ENCODE data around the gene SH3BGRL2.

SH3BGRL2 gene

GRCh38 chr6:79605061-79605460, 26.1 kb upstream of the SH3BGRL2 start:
- Histone ChIP-seq H3K27ac (ENCODE audit: low read depth, low read length) (no peak overlapping the region), H3K27me3 (ENCODE audit: control insufficient read depth, insufficient read depth, low read length) (no peaks in the 10 kb centered on the region), H3K36me3 (ENCODE audit: control insufficient read depth, insufficient read depth, low read length) (no peaks in the 10 kb centered on the region), H3K9me3 (ENCODE audit: control insufficient read depth, insufficient read depth, low read depth, low read length) (no peaks in the 10 kb centered on the region), H3K9ac (ENCODE audit: low read length) (no peak overlapping the region), H3K4me3 (ENCODE audit: low read depth, low read length) (no peak overlapping the region), H3K4me1 (ENCODE audit: control insufficient read depth, insufficient read depth, low read length) (no peaks in the 10 kb centered on the region)

- Histone ChIP-seq H3K27me3 (ENCODE audit: control insufficient read depth, insufficient read depth, low read length) (no peaks in the 10 kb centered on the region), H3K36me3 (ENCODE audit: control insufficient read depth, insufficient read depth, low read length) (no peaks in the 10 kb centered on the region), H3K27ac (ENCODE audit: low read depth, low read length) (no peak overlapping the region), H3K4me3 (ENCODE audit: low read depth, low read length) (no peak overlapping the region), H3K9ac (ENCODE audit: low read length) (no peak overlapping the region), H3K9me3 (ENCODE audit: control insufficient read depth, insufficient read depth, low read depth, low read length) (no peaks in the 10 kb centered on the region), H3K4me1 (ENCODE audit: control insufficient read depth, insufficient read depth, low read length) (no peaks in the 10 kb centered on the region)
These were observed 25.0 kb upstream of the SH3BGRL2 start for GRCh38 chr6:79605968-79606764.

- no peaks in the 10 kb centered on the region for H3K27me3 ChIP-seq (ENCODE audit: control insufficient read depth, insufficient read depth, low read length)
- H3K4me1 ChIP-seq (ENCODE audit: control insufficient read depth, insufficient read depth, low read length), result no peaks in the 10 kb centered on the region
- no peak overlapping the region for H3K27ac ChIP-seq (ENCODE audit: low read depth, low read length)
- H3K9me3 ChIP-seq (ENCODE audit: control insufficient read depth, insufficient read depth, low read depth, low read length), result no peaks in the 10 kb centered on the region
- H3K36me3 ChIP-seq (ENCODE audit: control insufficient read depth, insufficient read depth, low read length), result no peaks in the 10 kb centered on the region
- no peak overlapping the region for H3K9ac ChIP-seq (ENCODE audit: low read length)
- no peak overlapping the region for H3K4me3 ChIP-seq (ENCODE audit: low read depth, low read length)
These were observed 24.1 kb upstream of the SH3BGRL2 start for GRCh38 chr6:79607000-79607399.

- Histone ChIP-seq H3K4me3 (ENCODE audit: low read depth, low read length) (no peak overlapping the region), H3K27ac (ENCODE audit: low read depth, low read length) (no peak overlapping the region), H3K27me3 (ENCODE audit: control insufficient read depth, insufficient read depth, low read length) (no peaks in the 10 kb centered on the region), H3K4me1 (ENCODE audit: control insufficient read depth, insufficient read depth, low read length) (no peaks in the 10 kb centered on the region), H3K9me3 (ENCODE audit: control insufficient read depth, insufficient read depth, low read depth, low read length) (no peaks in the 10 kb centered on the region), H3K36me3 (ENCODE audit: control insufficient read depth, insufficient read depth, low read length) (no peaks in the 10 kb centered on the region), H3K9ac (ENCODE audit: low read length) (no peak overlapping the region)
These were observed 22.6 kb upstream of the SH3BGRL2 start for GRCh38 chr6:79608334-79609224.

- H3K9me3 ChIP-seq (ENCODE audit: control insufficient read depth, insufficient read depth, low read depth, low read length), result no peaks in the 10 kb centered on the region
- H3K36me3 ChIP-seq (ENCODE audit: control insufficient read depth, insufficient read depth, low read length), result no peaks in the 10 kb centered on the region
- H3K27ac ChIP-seq (ENCODE audit: low read depth, low read length), result no peak overlapping the region
- no peak overlapping the region for H3K9ac ChIP-seq (ENCODE audit: low read length)
- no peak overlapping the region for H3K4me3 ChIP-seq (ENCODE audit: low read depth, low read length)
- no peaks in the 10 kb centered on the region for H3K4me1 ChIP-seq (ENCODE audit: control insufficient read depth, insufficient read depth, low read length)
- no peaks in the 10 kb centered on the region for H3K27me3 ChIP-seq (ENCODE audit: control insufficient read depth, insufficient read depth, low read length)
These were observed 21.9 kb upstream of the SH3BGRL2 start for GRCh38 chr6:79609225-79609595.

GRCh38 chr6:79610306-79611009, 20.7 kb upstream of the SH3BGRL2 start:
- H3K36me3 ChIP-seq (ENCODE audit: control insufficient read depth, insufficient read depth, low read length), result no peaks in the 10 kb centered on the region
- no peak overlapping the region for H3K9ac ChIP-seq (ENCODE audit: low read length)
- no peak overlapping the region for H3K27ac ChIP-seq (ENCODE audit: low read depth, low read length)
- no peaks in the 10 kb centered on the region for H3K4me1 ChIP-seq (ENCODE audit: control insufficient read depth, insufficient read depth, low read length)
- no peaks in the 10 kb centered on the region for H3K27me3 ChIP-seq (ENCODE audit: control insufficient read depth, insufficient read depth, low read length)
- H3K9me3 ChIP-seq (ENCODE audit: control insufficient read depth, insufficient read depth, low read depth, low read length), result no peaks in the 10 kb centered on the region
- no peak overlapping the region for H3K4me3 ChIP-seq (ENCODE audit: low read depth, low read length)

- Histone ChIP-seq H3K4me3 (ENCODE audit: low read depth, low read length) (no peak overlapping the region), H3K9me3 (ENCODE audit: control insufficient read depth, insufficient read depth, low read depth, low read length) (no peaks in the 10 kb centered on the region), H3K27me3 (ENCODE audit: control insufficient read depth, insufficient read depth, low read length) (no peaks in the 10 kb centered on the region), H3K9ac (ENCODE audit: low read length) (no peak overlapping the region), H3K36me3 (ENCODE audit: control insufficient read depth, insufficient read depth, low read length) (no peaks in the 10 kb centered on the region), H3K27ac (ENCODE audit: low read depth, low read length) (no peak overlapping the region), H3K4me1 (ENCODE audit: control insufficient read depth, insufficient read depth, low read length) (no peaks in the 10 kb centered on the region)
These were observed 18.7 kb upstream of the SH3BGRL2 start for GRCh38 chr6:79612457-79612856.

- H3K4me3 ChIP-seq (ENCODE audit: low read depth, low read length), result no peak overlapping the region
- H3K27me3 ChIP-seq (ENCODE audit: control insufficient read depth, insufficient read depth, low read length), result no peaks in the 10 kb centered on the region
- H3K36me3 ChIP-seq (ENCODE audit: control insufficient read depth, insufficient read depth, low read length), result no peaks in the 10 kb centered on the region
- H3K9ac ChIP-seq (ENCODE audit: low read length), result no peak overlapping the region
- H3K27ac ChIP-seq (ENCODE audit: low read depth, low read length), result no peak overlapping the region
- H3K4me1 ChIP-seq (ENCODE audit: control insufficient read depth, insufficient read depth, low read length), result no peaks in the 10 kb centered on the region
- H3K9me3 ChIP-seq (ENCODE audit: control insufficient read depth, insufficient read depth, low read depth, low read length), result no peaks in the 10 kb centered on the region
These were observed 18.2 kb upstream of the SH3BGRL2 start for GRCh38 chr6:79612918-79613317.

GRCh38 chr6:79613912-79614311, 17.2 kb upstream of the SH3BGRL2 start:
- Histone ChIP-seq H3K9ac (ENCODE audit: low read length) (no peak overlapping the region), H3K9me3 (ENCODE audit: control insufficient read depth, insufficient read depth, low read depth, low read length) (no peaks in the 10 kb centered on the region), H3K27me3 (ENCODE audit: control insufficient read depth, insufficient read depth, low read length) (no peaks in the 10 kb centered on the region), H3K4me3 (ENCODE audit: low read depth, low read length) (no peak overlapping the region), H3K27ac (ENCODE audit: low read depth, low read length) (no peak overlapping the region), H3K4me1 (ENCODE audit: control insufficient read depth, insufficient read depth, low read length) (no peaks in the 10 kb centered on the region), H3K36me3 (ENCODE audit: control insufficient read depth, insufficient read depth, low read length) (no peaks in the 10 kb centered on the region)

- Histone ChIP-seq H3K27ac (ENCODE audit: low read depth, low read length) (no peak overlapping the region), H3K27me3 (ENCODE audit: control insufficient read depth, insufficient read depth, low read length) (no peaks in the 10 kb centered on the region), H3K4me3 (ENCODE audit: low read depth, low read length) (no peak overlapping the region), H3K4me1 (ENCODE audit: control insufficient read depth, insufficient read depth, low read length) (no peaks in the 10 kb centered on the region), H3K9ac (ENCODE audit: low read length) (no peak overlapping the region), H3K36me3 (ENCODE audit: control insufficient read depth, insufficient read depth, low read length) (no peaks in the 10 kb centered on the region), H3K9me3 (ENCODE audit: control insufficient read depth, insufficient read depth, low read depth, low read length) (no peaks in the 10 kb centered on the region)
These were observed 16.5 kb upstream of the SH3BGRL2 start for GRCh38 chr6:79614326-79615305.

Measured in HUES6 (cell line).